GM23338 (cell line): ENCODE measurements around the gene TBATA. TPM values are rescaled to one million over a fixed set of nuclear protein-coding genes. Genes with fewer than 3 reads are reported as not detected.

ENCODE experiments used
- ATAC-seq: fragments of 200-7000 bp; cut with Tn5 transposase; 3 replicates; pipeline ENCODE4 v1.9.1; 2020
- DNase-seq: peaks from one replicate; pipeline ENCODE4 v3.0.0-alpha.2; 2015; ENCODE audit warnings: low spot score
- H2AFZ ChIP-seq: fragments of 200-600 bp; sonication (generic); 2 replicates; pipeline ENCODE4 v1.8.0; 2016; ENCODE audit warnings: antibody characterized with exemption, mild to moderate bottlenecking, moderate library complexity
- H3F3A ChIP-seq: fragments of 200-600 bp; sonication (generic); replicated peaks from 2 replicates; pipeline ENCODE4 v1.8.0; 2017; ENCODE audit warnings: antibody characterized with exemption, mixed run types, low read depth
- H3K27ac ChIP-seq: fragments of 200-600 bp; sonication (generic); 2 replicates; pipeline ENCODE4 v1.6.1; 2016; ENCODE audit warnings: low read depth
- H3K27me3 ChIP-seq: fragments of 200-600 bp; sonication (generic); 2 replicates; pipeline ENCODE4 v1.8.0; 2016; ENCODE audit warnings: mild to moderate bottlenecking, mixed run types, moderate library complexity; ENCODE audit not compliant: insufficient read depth
- H3K36me3 ChIP-seq: fragments of 200-600 bp; sonication (generic); 2 replicates; pipeline ENCODE4 v1.8.0; 2016; ENCODE audit warnings: mild to moderate bottlenecking; ENCODE audit not compliant: insufficient read depth
- H3K4me1 ChIP-seq: fragments of 200-600 bp; sonication (generic); 2 replicates; pipeline ENCODE4 v1.8.0; 2016; ENCODE audit warnings: mild to moderate bottlenecking, moderate library complexity; ENCODE audit not compliant: insufficient read depth
- H3K4me2 ChIP-seq: fragments of 200-600 bp; sonication (generic); 2 replicates; pipeline ENCODE4 v1.7.1; 2017; ENCODE audit warnings: mixed run types
- H3K4me3 ChIP-seq: fragments of 200-600 bp; sonication (generic); 2 replicates; pipeline ENCODE4 v1.6.1; 2016; ENCODE audit warnings: mixed run types
- H3K79me2 ChIP-seq: fragments of 200-600 bp; sonication (generic); replicated peaks from 2 replicates; pipeline ENCODE4 v1.8.0; 2017; ENCODE audit warnings: mild to moderate bottlenecking; ENCODE audit not compliant: insufficient read depth
- H3K9me2 ChIP-seq: fragments of 200-600 bp; sonication (generic); 2 replicates; pipeline ENCODE4 v1.8.0; 2017; ENCODE audit not compliant: insufficient read depth
- H4K20me1 ChIP-seq: fragments of 200-600 bp; sonication (generic); replicated peaks from 2 replicates; pipeline ENCODE4 v1.8.0; 2017; ENCODE audit warnings: mild to moderate bottlenecking; ENCODE audit not compliant: insufficient read depth
- H3K27ac Mint-ChIP-seq: 2 replicates; pipeline ENCODE4 v1.8.0; 2020; ENCODE audit warnings: inconsistent platforms, mild to moderate bottlenecking, moderate library complexity, mixed read lengths
- H3K27me3 Mint-ChIP-seq: 3 replicates; pipeline ENCODE4 v1.8.0; 2022; ENCODE audit warnings: low read depth, mild to moderate bottlenecking, moderate library complexity, mixed read lengths, inconsistent platforms; ENCODE audit not compliant: insufficient read depth, poor library complexity
- H3K36me3 Mint-ChIP-seq: 3 replicates; pipeline ENCODE4 v1.8.0; 2021; ENCODE audit warnings: low read depth, mild to moderate bottlenecking, inconsistent platforms, moderate library complexity, mixed read lengths
- H3K4me1 Mint-ChIP-seq: 3 replicates; pipeline ENCODE4 v1.8.0; 2020; ENCODE audit warnings: mild to moderate bottlenecking, inconsistent platforms, mixed read lengths
- H3K4me3 Mint-ChIP-seq: 3 replicates; pipeline ENCODE4 v1.8.0; 2021; ENCODE audit warnings: moderate library complexity, mild to moderate bottlenecking, inconsistent platforms, mixed read lengths
- H3K9me3 Mint-ChIP-seq: 3 replicates; pipeline ENCODE4 v1.8.0; 2020; ENCODE audit warnings: moderate library complexity, mild to moderate bottlenecking, inconsistent platforms, mixed read lengths
- CREB1 ChIP-seq: fragments of 250-450 bp; sonication (Bioruptor Pico); IDR thresholded peaks from 2 replicates; pipeline ENCODE4 v1.5.0; 2020; ENCODE audit warnings: low read depth, mild to moderate bottlenecking, moderate library complexity
- EZH2 ChIP-seq: fragments of 200-600 bp; sonication (generic); IDR thresholded peaks from one replicate; pipeline ENCODE4 v1.8.0; 2017; ENCODE audit warnings: antibody characterized with exemption, mild to moderate bottlenecking, low read depth; ENCODE audit not compliant: unreplicated experiment
- EZH2phosphoT487 ChIP-seq: fragments of 200-600 bp; sonication (generic); IDR thresholded peaks from one replicate; pipeline ENCODE4 v1.8.1; 2018; ENCODE audit warnings: antibody characterized with exemption; ENCODE audit not compliant: unreplicated experiment
- JUNB ChIP-seq: IDR thresholded peaks from one replicate; pipeline ENCODE4 v1.6.1; 2016; ENCODE audit warnings: antibody characterized with exemption; ENCODE audit not compliant: unreplicated experiment
- NANOG ChIP-seq: IDR thresholded peaks from 2 replicates; pipeline ENCODE4 v1.6.1; 2016; ENCODE audit warnings: antibody characterized with exemption, borderline replicate concordance
- POLR2AphosphoS5 ChIP-seq: IDR thresholded peaks from 2 replicates; pipeline ENCODE4 v1.6.1; 2016; ENCODE audit warnings: antibody characterized with exemption, low read depth
- STAT1 ChIP-seq: IDR thresholded peaks from one replicate; pipeline ENCODE4 v1.6.1; 2016; ENCODE audit warnings: antibody characterized with exemption; ENCODE audit not compliant: unreplicated experiment
- ZNF114 ChIP-seq: fragments of 250-450 bp; sonication (Bioruptor Pico); IDR thresholded peaks from 2 replicates; pipeline ENCODE4 v1.5.0; 2020; ENCODE audit warnings: mild to moderate bottlenecking, moderate library complexity
- ZNF331 ChIP-seq: fragments of 250-450 bp; sonication (Bioruptor Pico); IDR thresholded peaks from 2 replicates; pipeline ENCODE4 v1.5.0; 2020; ENCODE audit warnings: low read depth, mild to moderate bottlenecking, moderate library complexity
- polyA plus RNA-seq: library from polyadenylated mRNA; unstranded; fragments of >200 nt; fragmentation: Nextera tagmentation; extraction: Ambion mirVana; gene quantifications from 2 replicates; pipeline ENCODE4 v1.2.1, GENCODE V29; 2016
- total RNA-seq: library from RNA; depleted of rRNA; stranded (reverse); fragments of >200 nt; shearing (Covaris generic); gene quantifications from 2 replicates; pipeline ENCODE4 v1.2.3, GENCODE V29; 2014
- TF ChIP-seq, protein P1 (sequence below): fragments of 250-450 bp; sonication (Bioruptor Pico); IDR thresholded peaks from 2 replicates; pipeline ENCODE4 v1.5.0; 2020; ENCODE audit warnings: mild to moderate bottlenecking, moderate library complexity
- TF ChIP-seq, protein P2 (sequence below): IDR thresholded peaks from one replicate; pipeline ENCODE4 v1.6.1; 2018; ENCODE audit warnings: antibody characterized with exemption; ENCODE audit not compliant: unreplicated experiment
- TF ChIP-seq, protein P3 (sequence below): IDR thresholded peaks from 2 replicates; pipeline ENCODE4 v1.6.1; 2016; ENCODE audit warnings: antibody characterized with exemption
- TF ChIP-seq, protein P4 (sequence below), 2 experiments: fragments of 200-600 bp in 1 of 2; sonication (generic) in 1 of 2; conservative IDR thresholded peaks; 2 replicates each; pipeline versions ENCODE4 v1.5.1 to v1.6.1; 2016 to 2017; ENCODE audit warnings: antibody characterized with exemption in 2 of 2, low read depth in 2 of 2, mild to moderate bottlenecking in 2 of 2, moderate library complexity in 1 of 2

Gene TBATA
- total and polyA plus RNA-seq, 2 experiments from 2014 or later, result not detected

DNA sequence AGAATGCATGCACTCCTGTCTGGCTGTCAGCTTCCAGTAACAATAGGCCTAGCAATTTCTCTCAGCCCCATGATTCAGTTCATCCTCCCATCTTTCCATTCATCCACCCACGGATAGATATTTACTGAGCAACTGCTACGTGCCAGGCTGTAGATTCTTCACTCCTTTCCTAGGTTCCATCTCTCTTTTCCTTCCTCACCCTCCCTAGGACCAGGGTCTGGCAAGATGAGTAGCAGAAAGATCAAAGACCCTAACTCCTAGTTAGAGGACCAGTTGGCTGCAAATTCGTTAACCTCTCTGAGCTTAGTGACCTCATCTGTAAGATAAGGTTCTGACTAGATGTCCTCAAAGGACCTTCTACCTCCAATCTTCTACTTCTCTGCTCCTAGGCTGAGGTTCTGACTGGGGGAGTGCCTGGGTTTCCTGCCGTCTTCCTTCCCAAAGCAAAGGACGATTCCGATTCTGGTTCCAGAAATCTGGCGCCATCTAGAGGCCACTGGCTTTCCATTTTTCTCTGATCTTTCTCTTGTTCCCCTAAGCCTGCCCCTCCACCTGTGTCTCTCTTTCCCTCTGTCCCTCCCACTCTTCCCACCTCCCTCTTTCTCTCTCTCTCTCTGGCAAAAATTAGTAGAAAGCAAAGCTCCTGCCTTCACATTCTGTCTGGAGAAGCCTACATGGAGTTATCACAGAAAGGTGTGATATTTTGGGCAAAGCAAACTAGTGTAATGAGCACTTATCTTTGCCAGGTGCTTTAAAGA, 26.2 kb downstream of the TBATA start:
- no peaks in the 10 kb centered on the region for H3F3A ChIP-seq
- DNase-seq (peak; percentile 92), ATAC-seq (peak; percentile 69)
- no peak overlapping the region for H3K4me3 ChIP-seq
- H3K4me1 ChIP-seq, result peaks cover 10% of the 10 kb centered on the region; the same call in 1 of the 2 replicates
- H3K27ac Mint-ChIP-seq, result no peak overlapping the region
- 0 out of 2 replicates have a peak overlapping the region, but pooled peaks have one; percentile 60 for H2AFZ ChIP-seq
- no peaks in the 10 kb centered on the region for H3K27me3 ChIP-seq
- H3K4me1 Mint-ChIP-seq, result peaks cover 28% of the 10 kb centered on the region
- no peaks in the 10 kb centered on the region; the same call in 2 of the 3 replicates for H3K9me3 Mint-ChIP-seq
- H3K4me3 Mint-ChIP-seq, result no peak overlapping the region
- no peak overlapping the region for H3K27ac ChIP-seq
- TF ChIP-seq ZNF114 (CRISPR knock-in tag) (no peak), ZNF331 (CRISPR knock-in tag) (no peak), NANOG (no peak), STAT1 (no peak), CREB1 (CRISPR knock-in tag) (no peak), JUNB (no peak), EZH2 (no peak), POLR2AphosphoS5 (no peak), EZH2phosphoT487 (no peak)
- TF ChIP-seq, protein P1, sequence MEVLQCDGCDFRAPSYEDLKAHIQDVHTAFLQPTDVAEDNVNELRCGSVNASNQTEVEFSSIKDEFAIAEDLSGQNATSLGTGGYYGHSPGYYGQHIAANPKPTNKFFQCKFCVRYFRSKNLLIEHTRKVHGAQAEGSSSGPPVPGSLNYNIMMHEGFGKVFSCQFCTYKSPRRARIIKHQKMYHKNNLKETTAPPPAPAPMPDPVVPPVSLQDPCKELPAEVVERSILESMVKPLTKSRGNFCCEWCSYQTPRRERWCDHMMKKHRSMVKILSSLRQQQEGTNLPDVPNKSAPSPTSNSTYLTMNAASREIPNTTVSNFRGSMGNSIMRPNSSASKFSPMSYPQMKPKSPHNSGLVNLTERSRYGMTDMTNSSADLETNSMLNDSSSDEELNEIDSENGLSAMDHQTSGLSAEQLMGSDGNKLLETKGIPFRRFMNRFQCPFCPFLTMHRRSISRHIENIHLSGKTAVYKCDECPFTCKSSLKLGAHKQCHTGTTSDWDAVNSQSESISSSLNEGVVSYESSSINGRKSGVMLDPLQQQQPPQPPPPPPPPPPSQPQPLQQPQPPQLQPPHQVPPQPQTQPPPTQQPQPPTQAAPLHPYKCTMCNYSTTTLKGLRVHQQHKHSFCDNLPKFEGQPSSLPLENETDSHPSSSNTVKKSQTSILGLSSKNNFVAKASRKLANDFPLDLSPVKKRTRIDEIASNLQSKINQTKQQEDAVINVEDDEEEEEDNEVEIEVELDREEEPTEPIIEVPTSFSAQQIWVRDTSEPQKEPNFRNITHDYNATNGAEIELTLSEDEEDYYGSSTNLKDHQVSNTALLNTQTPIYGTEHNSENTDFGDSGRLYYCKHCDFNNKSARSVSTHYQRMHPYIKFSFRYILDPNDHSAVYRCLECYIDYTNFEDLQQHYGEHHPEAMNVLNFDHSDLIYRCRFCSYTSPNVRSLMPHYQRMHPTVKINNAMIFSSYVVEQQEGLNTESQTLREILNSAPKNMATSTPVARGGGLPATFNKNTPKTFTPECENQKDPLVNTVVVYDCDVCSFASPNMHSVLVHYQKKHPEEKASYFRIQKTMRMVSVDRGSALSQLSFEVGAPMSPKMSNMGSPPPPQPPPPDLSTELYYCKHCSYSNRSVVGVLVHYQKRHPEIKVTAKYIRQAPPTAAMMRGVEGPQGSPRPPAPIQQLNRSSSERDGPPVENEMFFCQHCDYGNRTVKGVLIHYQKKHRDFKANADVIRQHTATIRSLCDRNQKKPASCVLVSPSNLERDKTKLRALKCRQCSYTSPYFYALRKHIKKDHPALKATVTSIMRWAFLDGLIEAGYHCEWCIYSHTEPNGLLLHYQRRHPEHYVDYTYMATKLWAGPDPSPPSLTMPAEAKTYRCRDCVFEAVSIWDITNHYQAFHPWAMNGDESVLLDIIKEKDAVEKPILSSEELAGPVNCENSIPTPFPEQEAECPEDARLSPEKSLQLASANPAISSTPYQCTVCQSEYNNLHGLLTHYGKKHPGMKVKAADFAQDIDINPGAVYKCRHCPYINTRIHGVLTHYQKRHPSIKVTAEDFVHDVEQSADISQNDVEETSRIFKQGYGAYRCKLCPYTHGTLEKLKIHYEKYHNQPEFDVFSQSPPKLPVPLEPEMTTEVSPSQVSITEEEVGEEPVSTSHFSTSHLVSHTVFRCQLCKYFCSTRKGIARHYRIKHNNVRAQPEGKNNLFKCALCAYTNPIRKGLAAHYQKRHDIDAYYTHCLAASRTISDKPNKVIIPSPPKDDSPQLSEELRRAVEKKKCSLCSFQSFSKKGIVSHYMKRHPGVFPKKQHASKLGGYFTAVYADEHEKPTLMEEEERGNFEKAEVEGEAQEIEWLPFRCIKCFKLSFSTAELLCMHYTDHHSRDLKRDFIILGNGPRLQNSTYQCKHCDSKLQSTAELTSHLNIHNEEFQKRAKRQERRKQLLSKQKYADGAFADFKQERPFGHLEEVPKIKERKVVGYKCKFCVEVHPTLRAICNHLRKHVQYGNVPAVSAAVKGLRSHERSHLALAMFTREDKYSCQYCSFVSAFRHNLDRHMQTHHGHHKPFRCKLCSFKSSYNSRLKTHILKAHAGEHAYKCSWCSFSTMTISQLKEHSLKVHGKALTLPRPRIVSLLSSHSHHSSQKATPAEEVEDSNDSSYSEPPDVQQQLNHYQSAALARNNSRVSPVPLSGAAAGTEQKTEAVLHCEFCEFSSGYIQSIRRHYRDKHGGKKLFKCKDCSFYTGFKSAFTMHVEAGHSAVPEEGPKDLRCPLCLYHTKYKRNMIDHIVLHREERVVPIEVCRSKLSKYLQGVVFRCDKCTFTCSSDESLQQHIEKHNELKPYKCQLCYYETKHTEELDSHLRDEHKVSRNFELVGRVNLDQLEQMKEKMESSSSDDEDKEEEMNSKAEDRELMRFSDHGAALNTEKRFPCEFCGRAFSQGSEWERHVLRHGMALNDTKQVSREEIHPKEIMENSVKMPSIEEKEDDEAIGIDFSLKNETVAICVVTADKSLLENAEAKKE (CRISPR knock-in tag), result peak; percentile 50; the same call in 1 of the 2 replicates
- TF ChIP-seq, protein P2, sequence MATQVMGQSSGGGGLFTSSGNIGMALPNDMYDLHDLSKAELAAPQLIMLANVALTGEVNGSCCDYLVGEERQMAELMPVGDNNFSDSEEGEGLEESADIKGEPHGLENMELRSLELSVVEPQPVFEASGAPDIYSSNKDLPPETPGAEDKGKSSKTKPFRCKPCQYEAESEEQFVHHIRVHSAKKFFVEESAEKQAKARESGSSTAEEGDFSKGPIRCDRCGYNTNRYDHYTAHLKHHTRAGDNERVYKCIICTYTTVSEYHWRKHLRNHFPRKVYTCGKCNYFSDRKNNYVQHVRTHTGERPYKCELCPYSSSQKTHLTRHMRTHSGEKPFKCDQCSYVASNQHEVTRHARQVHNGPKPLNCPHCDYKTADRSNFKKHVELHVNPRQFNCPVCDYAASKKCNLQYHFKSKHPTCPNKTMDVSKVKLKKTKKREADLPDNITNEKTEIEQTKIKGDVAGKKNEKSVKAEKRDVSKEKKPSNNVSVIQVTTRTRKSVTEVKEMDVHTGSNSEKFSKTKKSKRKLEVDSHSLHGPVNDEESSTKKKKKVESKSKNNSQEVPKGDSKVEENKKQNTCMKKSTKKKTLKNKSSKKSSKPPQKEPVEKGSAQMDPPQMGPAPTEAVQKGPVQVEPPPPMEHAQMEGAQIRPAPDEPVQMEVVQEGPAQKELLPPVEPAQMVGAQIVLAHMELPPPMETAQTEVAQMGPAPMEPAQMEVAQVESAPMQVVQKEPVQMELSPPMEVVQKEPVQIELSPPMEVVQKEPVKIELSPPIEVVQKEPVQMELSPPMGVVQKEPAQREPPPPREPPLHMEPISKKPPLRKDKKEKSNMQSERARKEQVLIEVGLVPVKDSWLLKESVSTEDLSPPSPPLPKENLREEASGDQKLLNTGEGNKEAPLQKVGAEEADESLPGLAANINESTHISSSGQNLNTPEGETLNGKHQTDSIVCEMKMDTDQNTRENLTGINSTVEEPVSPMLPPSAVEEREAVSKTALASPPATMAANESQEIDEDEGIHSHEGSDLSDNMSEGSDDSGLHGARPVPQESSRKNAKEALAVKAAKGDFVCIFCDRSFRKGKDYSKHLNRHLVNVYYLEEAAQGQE, result no peak
- TF ChIP-seq, protein P3, sequence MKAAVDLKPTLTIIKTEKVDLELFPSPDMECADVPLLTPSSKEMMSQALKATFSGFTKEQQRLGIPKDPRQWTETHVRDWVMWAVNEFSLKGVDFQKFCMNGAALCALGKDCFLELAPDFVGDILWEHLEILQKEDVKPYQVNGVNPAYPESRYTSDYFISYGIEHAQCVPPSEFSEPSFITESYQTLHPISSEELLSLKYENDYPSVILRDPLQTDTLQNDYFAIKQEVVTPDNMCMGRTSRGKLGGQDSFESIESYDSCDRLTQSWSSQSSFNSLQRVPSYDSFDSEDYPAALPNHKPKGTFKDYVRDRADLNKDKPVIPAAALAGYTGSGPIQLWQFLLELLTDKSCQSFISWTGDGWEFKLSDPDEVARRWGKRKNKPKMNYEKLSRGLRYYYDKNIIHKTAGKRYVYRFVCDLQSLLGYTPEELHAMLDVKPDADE, result no peak
- TF ChIP-seq, protein P4, sequence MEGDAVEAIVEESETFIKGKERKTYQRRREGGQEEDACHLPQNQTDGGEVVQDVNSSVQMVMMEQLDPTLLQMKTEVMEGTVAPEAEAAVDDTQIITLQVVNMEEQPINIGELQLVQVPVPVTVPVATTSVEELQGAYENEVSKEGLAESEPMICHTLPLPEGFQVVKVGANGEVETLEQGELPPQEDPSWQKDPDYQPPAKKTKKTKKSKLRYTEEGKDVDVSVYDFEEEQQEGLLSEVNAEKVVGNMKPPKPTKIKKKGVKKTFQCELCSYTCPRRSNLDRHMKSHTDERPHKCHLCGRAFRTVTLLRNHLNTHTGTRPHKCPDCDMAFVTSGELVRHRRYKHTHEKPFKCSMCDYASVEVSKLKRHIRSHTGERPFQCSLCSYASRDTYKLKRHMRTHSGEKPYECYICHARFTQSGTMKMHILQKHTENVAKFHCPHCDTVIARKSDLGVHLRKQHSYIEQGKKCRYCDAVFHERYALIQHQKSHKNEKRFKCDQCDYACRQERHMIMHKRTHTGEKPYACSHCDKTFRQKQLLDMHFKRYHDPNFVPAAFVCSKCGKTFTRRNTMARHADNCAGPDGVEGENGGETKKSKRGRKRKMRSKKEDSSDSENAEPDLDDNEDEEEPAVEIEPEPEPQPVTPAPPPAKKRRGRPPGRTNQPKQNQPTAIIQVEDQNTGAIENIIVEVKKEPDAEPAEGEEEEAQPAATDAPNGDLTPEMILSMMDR (conservative IDR thresholded peaks at IDR 0.05; ENCODE audit: low read depth in 2 of 2), result peak; percentile 70 to 88
- H3K36me3 ChIP-seq, result no peaks in the 10 kb centered on the region
- no peaks in the 10 kb centered on the region for H3K36me3 Mint-ChIP-seq
- H3K27me3 Mint-ChIP-seq, result peaks cover 12% of the 10 kb centered on the region
- H3K4me2 ChIP-seq, result peak overlapping the region; percentile 49; the same call in 1 of the 2 replicates
- H3K9me2 ChIP-seq, result no peaks in the 10 kb centered on the region
- H4K20me1 ChIP-seq, result no peaks in the 10 kb centered on the region
- H3K79me2 ChIP-seq, result no peaks in the 10 kb centered on the region
